Fibroblast of villous mesenchyme (primary cell): Measurements from ENCODE around the gene CEACAM1. TPM values are rescaled to one million over a fixed set of nuclear protein-coding genes. Genes with fewer than 3 reads are reported as not detected.

Experiments
- DNase-seq: peaks from one replicate; pipeline ENCODE4 v3.0.0-alpha.2; 2010; ENCODE audit warnings: low read depth
- H3K4me3 ChIP-seq: 2 replicates; pipeline ENCODE4 v1.5.1; 2011; ENCODE audit warnings: low read depth, mild to moderate bottlenecking, low read length
- total RNA-seq: library from RNA; depleted of rRNA; stranded (reverse); fragments of >200 nt; gene quantifications from 2 replicates; pipeline ENCODE4 v1.2.3, GENCODE V29; 2012
- TF ChIP-seq, protein P1 (sequence below): IDR thresholded peaks from 2 replicates; pipeline ENCODE4 v1.5.1; 2012; ENCODE audit warnings: low read depth, mild to moderate bottlenecking, low read length; ENCODE audit not compliant: insufficient read depth

CEACAM1 gene
- under 0.01 and 0.97 TPM in 2 replicates for total RNA-seq

DNA sequence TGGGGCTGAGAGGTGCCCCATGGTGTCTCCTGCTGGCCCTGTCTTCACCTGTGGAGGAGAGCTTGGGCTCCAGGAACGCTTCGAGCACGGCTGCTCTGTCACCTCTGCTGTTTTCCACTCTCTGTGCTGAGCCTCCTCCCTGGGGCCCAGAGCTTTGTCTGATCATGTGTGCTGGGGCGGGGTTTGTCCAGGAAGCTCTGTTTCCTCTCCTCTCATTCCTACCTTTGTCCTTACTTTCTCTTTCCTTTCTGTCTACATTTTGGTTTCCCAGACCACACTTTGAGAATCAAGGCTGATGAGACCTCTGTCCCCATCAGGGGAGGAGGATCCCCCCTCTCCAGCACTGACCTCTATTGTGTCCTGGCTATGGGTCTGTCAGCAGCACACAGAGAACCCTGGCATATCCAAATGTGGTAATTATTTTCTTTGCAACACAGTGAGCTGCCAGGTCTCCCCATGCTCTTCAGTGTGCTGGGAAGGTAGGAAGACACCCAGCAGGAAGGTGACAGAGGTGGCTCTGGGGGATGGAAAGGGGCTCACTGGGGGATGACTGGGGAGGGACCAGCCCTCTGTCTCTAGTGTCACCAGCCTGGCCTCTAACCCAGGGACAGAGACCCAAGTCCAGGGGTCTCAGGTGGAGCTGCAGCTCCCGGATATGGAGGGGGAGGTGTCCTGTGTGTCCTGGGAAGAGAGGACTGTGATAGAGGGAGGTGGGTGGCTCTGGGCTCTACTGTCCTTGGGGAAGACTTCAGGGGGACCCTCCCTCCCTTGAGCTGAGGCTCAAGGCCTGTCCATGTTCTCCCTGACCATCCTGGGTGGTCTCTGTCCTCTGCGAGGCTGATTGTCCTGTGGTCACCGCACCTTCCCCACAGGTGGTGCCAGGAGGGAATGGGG is at the start of gene CEACAM1:
Gene CEACAM1 (minus strand): TSS at position 128 of the 894 bp plus-strand sequence. CDS start 107 bp downstream, at position 21.
- no peak within 1 kb of the TSS for H3K4me3 ChIP-seq
- TF ChIP-seq, protein P1, sequence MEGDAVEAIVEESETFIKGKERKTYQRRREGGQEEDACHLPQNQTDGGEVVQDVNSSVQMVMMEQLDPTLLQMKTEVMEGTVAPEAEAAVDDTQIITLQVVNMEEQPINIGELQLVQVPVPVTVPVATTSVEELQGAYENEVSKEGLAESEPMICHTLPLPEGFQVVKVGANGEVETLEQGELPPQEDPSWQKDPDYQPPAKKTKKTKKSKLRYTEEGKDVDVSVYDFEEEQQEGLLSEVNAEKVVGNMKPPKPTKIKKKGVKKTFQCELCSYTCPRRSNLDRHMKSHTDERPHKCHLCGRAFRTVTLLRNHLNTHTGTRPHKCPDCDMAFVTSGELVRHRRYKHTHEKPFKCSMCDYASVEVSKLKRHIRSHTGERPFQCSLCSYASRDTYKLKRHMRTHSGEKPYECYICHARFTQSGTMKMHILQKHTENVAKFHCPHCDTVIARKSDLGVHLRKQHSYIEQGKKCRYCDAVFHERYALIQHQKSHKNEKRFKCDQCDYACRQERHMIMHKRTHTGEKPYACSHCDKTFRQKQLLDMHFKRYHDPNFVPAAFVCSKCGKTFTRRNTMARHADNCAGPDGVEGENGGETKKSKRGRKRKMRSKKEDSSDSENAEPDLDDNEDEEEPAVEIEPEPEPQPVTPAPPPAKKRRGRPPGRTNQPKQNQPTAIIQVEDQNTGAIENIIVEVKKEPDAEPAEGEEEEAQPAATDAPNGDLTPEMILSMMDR = no peak
- DNase-seq = peak; percentile 23

DNA sequence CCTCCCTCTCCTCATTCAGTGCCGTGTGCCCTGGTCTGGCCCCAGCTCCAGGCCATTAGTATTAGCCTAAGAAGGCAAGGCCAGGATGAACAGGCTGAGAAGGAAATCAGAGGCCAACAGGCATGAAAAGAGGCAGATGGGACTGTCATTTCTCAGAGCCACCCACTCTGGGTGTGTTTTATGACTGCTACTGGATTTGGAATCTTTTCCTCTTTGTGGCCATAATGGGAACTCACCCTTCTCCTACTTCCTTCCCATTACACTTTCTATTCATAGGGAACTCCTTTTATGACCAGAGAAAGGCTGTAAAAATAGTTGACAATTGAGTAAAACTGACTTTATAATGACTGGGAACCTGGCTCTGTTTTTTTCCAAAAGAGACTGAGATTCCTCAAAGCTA is 48.7 kb upstream of the CEACAM1 start:
- no peak for DNase-seq
- H3K4me3 ChIP-seq = no peak overlapping the region
- TF ChIP-seq, protein P1 = no peak

DNA sequence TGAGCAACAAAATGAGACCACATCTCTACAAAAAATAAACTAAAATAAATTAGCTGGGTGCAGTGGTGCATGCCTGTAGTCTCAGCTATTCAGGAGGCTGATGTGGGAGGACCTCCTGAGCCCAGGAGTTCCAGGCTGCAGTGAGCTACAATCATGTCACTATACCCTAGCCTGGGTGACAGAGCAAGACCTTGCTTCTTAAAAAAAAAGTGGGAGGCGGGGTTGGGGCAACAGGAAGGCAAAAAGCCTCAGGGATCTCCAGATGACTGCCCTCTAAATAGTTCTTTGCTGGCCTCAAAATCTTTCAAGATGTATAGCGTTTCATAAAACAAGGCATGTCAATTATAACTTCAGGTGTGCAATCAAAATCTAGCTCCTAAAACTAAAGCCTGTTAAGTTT is 48.0 kb upstream of the CEACAM1 start:
- TF ChIP-seq, protein P1 = no peak
- H3K4me3 ChIP-seq = no peak overlapping the region
- DNase-seq = no peak

DNA sequence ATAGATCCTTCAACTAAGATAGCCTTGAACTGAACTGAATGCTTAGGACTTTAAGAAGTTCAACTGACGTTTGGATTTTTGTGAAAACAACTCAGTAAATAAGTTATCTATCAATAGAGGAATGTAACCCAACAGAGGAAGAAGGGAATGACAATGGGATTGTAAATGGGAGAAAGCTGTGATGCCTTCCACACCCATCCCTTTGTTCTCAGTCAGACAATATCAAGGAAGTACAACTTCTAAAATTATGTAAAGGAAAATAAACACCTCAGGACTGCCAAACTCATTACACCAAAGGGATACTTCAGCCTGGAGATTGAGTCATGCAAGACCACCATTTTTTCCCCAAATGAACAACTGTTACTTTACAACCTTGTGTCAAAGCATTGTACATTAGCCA is 45.4 kb upstream of the CEACAM1 start:
- TF ChIP-seq, protein P1 = no peak

DNA sequence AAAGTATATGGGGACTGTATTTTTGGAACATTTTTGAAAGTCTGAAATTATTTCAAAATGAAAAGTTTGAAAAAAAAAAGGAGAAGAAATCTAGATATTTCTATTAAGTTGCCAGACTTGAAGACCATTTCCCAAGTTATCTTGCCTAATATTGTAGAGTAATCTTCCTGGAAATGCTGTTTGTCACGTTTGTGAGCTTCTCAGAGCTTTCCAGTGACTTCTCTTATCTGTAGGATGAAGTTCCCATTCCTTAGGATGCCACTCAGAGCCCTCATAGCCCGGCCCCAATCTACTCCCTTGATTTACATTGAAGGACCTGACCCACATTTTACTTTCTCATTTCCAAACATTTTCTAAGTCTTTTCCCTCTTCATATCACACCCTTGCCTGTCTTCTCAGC is 42.8 kb upstream of the CEACAM1 start:
- H3K4me3 ChIP-seq = no peak overlapping the region
- no peak for DNase-seq
- TF ChIP-seq, protein P1 = no peak

More for the DNA sequence above, 45.4 kb upstream of the CEACAM1 start:
- no peak overlapping the region for H3K4me3 ChIP-seq
- DNase-seq = no peak

DNA sequence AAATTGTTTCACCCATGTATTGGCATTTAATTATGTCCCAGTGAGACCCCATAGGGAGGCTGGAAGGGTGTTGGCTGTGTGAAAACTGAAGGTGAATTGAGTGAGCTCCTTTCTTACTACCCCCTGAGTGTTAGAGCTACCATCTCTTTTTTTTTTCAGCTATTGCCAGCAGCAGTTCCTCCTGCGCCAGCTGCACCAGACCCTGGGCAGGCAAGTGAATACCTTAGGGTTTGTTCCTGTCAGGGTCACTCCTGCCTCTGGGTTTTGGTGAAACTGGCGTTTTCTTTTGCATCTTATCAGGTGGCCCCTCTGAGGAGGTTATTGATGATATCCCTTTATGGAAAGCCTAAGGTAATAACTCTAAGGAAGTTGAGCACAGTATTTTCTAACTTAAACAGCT is 40.9 kb upstream of the CEACAM1 start:
- no peak for DNase-seq
- no peak overlapping the region for H3K4me3 ChIP-seq
- TF ChIP-seq, protein P1 = no peak
